BJ (cell line): ENCODE measurements around the gene EXOSC7. TPM values are rescaled to one million over a fixed set of nuclear protein-coding genes. Genes with fewer than 3 reads are reported as not detected.

Experiments used
- CTCF ChIA-PET: fragments of 350-600 bp; formaldehyde crosslinking; extraction: SDS; loops from one replicate; lab custom pipeline; 2021; ENCODE audit warnings: antibody characterized with exemption, inconsistent platforms; lab: Yijun Ruan, JAX
- POLR2A ChIA-PET: fragments of 300-600 bp; sonication (Branson Sonifier 250); formaldehyde crosslinking; extraction: SDS; loops from one replicate; lab custom pipeline; 2021; ENCODE audit warnings: antibody characterized with exemption; lab: Charles Lee
- DNase-seq: peaks from one replicate; pipeline ENCODE4 v3.0.0-alpha.2; 2011; ENCODE audit warnings: low read depth
- H3K27me3 ChIP-seq: 2 replicates; pipeline ENCODE4 v1.6.0; 2011; ENCODE audit warnings: low read length; ENCODE audit not compliant: control insufficient read depth, insufficient read depth
- H3K36me3 ChIP-seq: 2 replicates; pipeline ENCODE4 v1.5.1; 2011; ENCODE audit warnings: low read length; ENCODE audit not compliant: control insufficient read depth, insufficient read depth
- H3K4me3 ChIP-seq: 2 replicates; pipeline ENCODE4 v1.5.1; 2011; ENCODE audit warnings: low read depth, mild to moderate bottlenecking, control low read depth, low read length
- CTCF ChIP-seq: IDR thresholded peaks from 2 replicates; pipeline ENCODE4 v1.5.1; 2011; ENCODE audit warnings: low read depth, mild to moderate bottlenecking, control low read depth, inconsistent platforms, low read length, moderate library complexity; ENCODE audit not compliant: insufficient read depth
- polyA plus RNA-seq: library from polyadenylated mRNA; depleted of rRNA; stranded (reverse); fragments of >200 nt; gene quantifications from 2 replicates; pipeline ENCODE4 v1.2.3, GENCODE V29; 2011

The EXOSC7 gene
- polyA plus RNA-seq, 1 experiment: 45.4 TPM

- ChIA-PET CTCF (interaction anchor here (0.6 to 1.5 kb wide), 3 partner anchors 9 to 21 kb away, joined by 3 to 4 read pairs (median 3); no protein-coding TSS in a partner anchor), POLR2A (interaction anchor here (0.6 kb wide), 1 partner anchor 561 kb away, joined by 3 read pairs; no protein-coding TSS in a partner anchor)
- no peak for DNase-seq
- Histone ChIP-seq H3K4me3 (no peak overlapping the region), H3K27me3 (no peaks in the 10 kb centered on the region), H3K36me3 (no peaks in the 10 kb centered on the region; the same call in 1 of the 2 replicates)
- TF ChIP-seq CTCF: no peak
Measured at GRCh38 chr3:45020534-45020933, 44.5 kb downstream of the EXOSC7 start.

- no peak for DNase-seq
- TF ChIP-seq CTCF: no peak
- H3K36me3 ChIP-seq: no peaks in the 10 kb centered on the region
- ChIA-PET POLR2A (no interaction called here), CTCF (interaction anchor here (1.5 to 1.6 kb wide), 2 partner anchors 10 to 15 kb away, joined by 4 to 7 read pairs; no protein-coding TSS in a partner anchor)
- no peaks in the 10 kb centered on the region for H3K27me3 ChIP-seq
- H3K4me3 ChIP-seq: no peak overlapping the region
Measured at GRCh38 chr3:45021524-45022297, 45.7 kb downstream of the EXOSC7 start.

- Histone ChIP-seq H3K4me3 (no peak overlapping the region), H3K27me3 (no peaks in the 10 kb centered on the region), H3K36me3 (no peaks in the 10 kb centered on the region)
- DNase-seq: no peak
- ChIA-PET CTCF (interaction anchor here (0.9 to 1.6 kb wide), 2 partner anchors 11 to 13 kb away, joined by 3 to 7 read pairs; no protein-coding TSS in a partner anchor), POLR2A (no interaction called here)
- no peak for TF ChIP-seq CTCF
Measured at GRCh38 chr3:45023675-45024074, 47.6 kb downstream of the EXOSC7 start.

GRCh38 chr3:45024542-45025255, 48.7 kb downstream of the EXOSC7 start:
- ChIA-PET CTCF (no interaction called here), POLR2A (no interaction called here)
- Histone ChIP-seq H3K4me3 (no peak overlapping the region), H3K27me3 (no peaks in the 10 kb centered on the region), H3K36me3 (no peaks in the 10 kb centered on the region)
- TF ChIP-seq CTCF: no peak
- DNase-seq: no peak

- Histone ChIP-seq H3K27me3 (no peaks in the 10 kb centered on the region), H3K4me3 (peak within 1 kb of the TSS; percentile 15; the same call in 1 of the 2 replicates), H3K36me3 (no peaks in the 10 kb centered on the region)
- CTCF ChIA-PET: no interaction called here
- TF ChIP-seq CTCF: no peak
- POLR2A ChIA-PET: no interaction called here
- no peak for DNase-seq
Measured at GRCh38 chr3:45026038-45026437, 50.0 kb downstream of the EXOSC7 start, which contains the start of gene CLEC3B. Gene CLEC3B, plus strand, starts transcription at chr3:45026303. Its CDS starts 60 bp downstream, at chr3:45026363.
